Measurements from ENCODE around the gene MEAF6.
A peak's percentile ranks its signal among the peaks of the same experiment; 100 is the strongest.

The MEAF6 gene

GRCh38 chr1:37471345-37472231, 43.0 kb downstream of the MEAF6 start:
- DNase-seq = no peak

GRCh38 chr1:37469386-37469785, 45.2 kb downstream of the MEAF6 start:
- DNase-seq = no peak

GRCh38 chr1:37468037-37468436, 46.5 kb downstream of the MEAF6 start:
- DNase-seq = no peak

- DNase-seq = no peak
Measured at GRCh38 chr1:37465593-37466517, 48.7 kb downstream of the MEAF6 start.

GRCh38 chr1:37464443-37464842, 50.1 kb downstream of the MEAF6 start:
- DNase-seq = no peak

GRCh38 chr1:37461698-37462436, 52.7 kb downstream of the MEAF6 start:
- DNase-seq = no peak

- DNase-seq = no peak
Measured at GRCh38 chr1:37458551-37458950, 56.0 kb downstream of the MEAF6 start.

- no peak for DNase-seq
Measured at GRCh38 chr1:37456614-37457013, 58.0 kb downstream of the MEAF6 start.

GRCh38 chr1:37455516-37455915, 59.0 kb downstream of the MEAF6 start:
- no peak for DNase-seq

- DNase-seq = no peak
Measured at GRCh38 chr1:37453647-37454046, 60.9 kb downstream of the MEAF6 start.

GRCh38 chr1:37452416-37452815, 62.1 kb downstream of the MEAF6 start:
- no peak for DNase-seq

- peak; percentile 50 for DNase-seq
Measured at GRCh38 chr1:37449936-37450335, 64.6 kb downstream of the MEAF6 start.

- no peak for DNase-seq
Measured at GRCh38 chr1:37448691-37449417, 65.7 kb downstream of the MEAF6 start.

GRCh38 chr1:37448185-37448584, 66.4 kb downstream of the MEAF6 start:
- no peak for DNase-seq

GRCh38 chr1:37446874-37447273, 67.7 kb downstream of the MEAF6 start:
- no peak for DNase-seq

GRCh38 chr1:37442644-37443043, 71.9 kb downstream of the MEAF6 start:
- DNase-seq = no peak

Measured in CD4-positive, alpha-beta T cell treated with Interleukin-15 for 1 hour (primary cell).